GM20000 (cell line): Measurements from ENCODE around the gene LCE7A.

Experiments
- DNase-seq: peaks from one replicate; pipeline ENCODE4 v3.0.0; 2012; ENCODE audit warnings: low spot score
- CTCF ChIP-seq: IDR thresholded peaks from 2 replicates; pipeline ENCODE4 v1.5.1; 2012; ENCODE audit warnings: mild to moderate bottlenecking, control low read depth; ENCODE audit errors: extremely low read depth, missing control alignments

The LCE7A gene

GRCh38 chr1:152880316-152880715 is 20.5 kb downstream of the LCE7A start:
- TF ChIP-seq CTCF, result no peak
- DNase-seq, result no peak

- DNase-seq, result peak; percentile 38
- no peak for TF ChIP-seq CTCF
These were observed 21.1 kb downstream of the LCE7A start for GRCh38 chr1:152880907-152881306.

GRCh38 chr1:152884085-152884484 is 24.3 kb downstream of the LCE7A start:
- TF ChIP-seq CTCF, result no peak
- DNase-seq, result no peak

- no peak for TF ChIP-seq CTCF
- no peak for DNase-seq
These were observed 24.7 kb downstream of the LCE7A start for GRCh38 chr1:152884506-152884905.

- no peak for TF ChIP-seq CTCF
- DNase-seq, result no peak
These were observed 25.3 kb downstream of the LCE7A start for GRCh38 chr1:152884966-152885624.

GRCh38 chr1:152886085-152886484 is 26.3 kb downstream of the LCE7A start:
- TF ChIP-seq CTCF, result no peak
- no peak for DNase-seq

- no peak for DNase-seq
These were observed 27.1 kb downstream of the LCE7A start for GRCh38 chr1:152886758-152887409.

More at GRCh38 chr1:152886758-152887409, 27.1 kb downstream of the LCE7A start:
- no peak for TF ChIP-seq CTCF
